Transverse colon (tissue), 4 donors: ENCODE data around the gene PODN.

Source experiments
- EP300 ChIP-seq: sonication (generic); formaldehyde crosslinking; IDR thresholded peaks from one replicate; pipeline ENCODE4 v1.6.1; 2017; ENCODE audit warnings: antibody characterized with exemption, low read depth
- POLR2A ChIP-seq: fragments of 450-650 bp; IDR thresholded peaks from one replicate; pipeline ENCODE4 v1.6.1; 2016; ENCODE audit warnings: antibody characterized with exemption, mild to moderate bottlenecking, moderate library complexity
- POLR2AphosphoS5 ChIP-seq, 3 donors: sonication (generic); formaldehyde crosslinking; IDR thresholded peaks; one replicate each; pipeline ENCODE4 v1.6.1; 2016; ENCODE audit warnings: antibody characterized with exemption in 3 of 3
- TF ChIP-seq, protein P1 (sequence below), 5 experiments: fragments of 200-600 bp in 3 of 5; fragments of 450-650 bp in 2 of 5; sonication (generic) in 3 of 5; IDR thresholded peaks; 1 replicate in 2 of 5; 2 replicates in 3 of 5; pipeline ENCODE4 v1.5.1; 2016 to 2017; ENCODE audit warnings: antibody characterized with exemption in 5 of 5, inconsistent platforms in 3 of 5, mild to moderate bottlenecking in 2 of 5, moderate library complexity in 1 of 5

DNA sequence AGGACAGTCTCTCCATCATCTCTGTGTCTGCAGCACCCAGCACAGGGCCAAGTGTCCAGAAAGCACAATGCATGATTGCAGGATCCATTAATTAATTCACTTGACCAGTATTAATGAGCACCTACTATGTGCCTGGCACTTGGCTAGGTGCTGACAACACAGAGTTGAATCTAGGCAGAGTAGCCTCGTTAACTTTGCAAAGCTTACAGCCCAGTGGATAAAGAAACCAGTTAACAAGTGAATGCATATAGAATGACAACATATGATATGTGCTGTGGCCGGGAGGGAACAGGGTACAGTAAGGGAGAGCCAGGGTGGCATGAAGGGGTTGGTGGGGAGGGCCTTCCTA is 69.6 kb downstream of the PODN start:
- TF ChIP-seq, protein P1, sequence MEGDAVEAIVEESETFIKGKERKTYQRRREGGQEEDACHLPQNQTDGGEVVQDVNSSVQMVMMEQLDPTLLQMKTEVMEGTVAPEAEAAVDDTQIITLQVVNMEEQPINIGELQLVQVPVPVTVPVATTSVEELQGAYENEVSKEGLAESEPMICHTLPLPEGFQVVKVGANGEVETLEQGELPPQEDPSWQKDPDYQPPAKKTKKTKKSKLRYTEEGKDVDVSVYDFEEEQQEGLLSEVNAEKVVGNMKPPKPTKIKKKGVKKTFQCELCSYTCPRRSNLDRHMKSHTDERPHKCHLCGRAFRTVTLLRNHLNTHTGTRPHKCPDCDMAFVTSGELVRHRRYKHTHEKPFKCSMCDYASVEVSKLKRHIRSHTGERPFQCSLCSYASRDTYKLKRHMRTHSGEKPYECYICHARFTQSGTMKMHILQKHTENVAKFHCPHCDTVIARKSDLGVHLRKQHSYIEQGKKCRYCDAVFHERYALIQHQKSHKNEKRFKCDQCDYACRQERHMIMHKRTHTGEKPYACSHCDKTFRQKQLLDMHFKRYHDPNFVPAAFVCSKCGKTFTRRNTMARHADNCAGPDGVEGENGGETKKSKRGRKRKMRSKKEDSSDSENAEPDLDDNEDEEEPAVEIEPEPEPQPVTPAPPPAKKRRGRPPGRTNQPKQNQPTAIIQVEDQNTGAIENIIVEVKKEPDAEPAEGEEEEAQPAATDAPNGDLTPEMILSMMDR (IDR thresholded peaks at IDR 0.05) = no peak
- TF ChIP-seq POLR2A (no peak), POLR2AphosphoS5 (IDR thresholded peaks at IDR 0.05) (peak in 1 of 3 donors; percentile 26), EP300 (no peak)
